Endothelial cell of umbilical vein (primary cell): ENCODE data around the gene SOX8. TPM values are rescaled to one million over a fixed set of nuclear protein-coding genes. Genes with fewer than 3 reads are reported as not detected.

Experiments used
- BruUV-seq: library from RNA; stranded (reverse); fragments of 400-500 nt; replicated peaks from 2 replicates; lab custom pipeline; 2021; lab: Mats Ljungman, UMichigan
- CTCF ChIA-PET: fragments of 300-600, 350-600 bp; sonication (Branson Sonifier 250); formaldehyde crosslinking; loops from one replicate; lab custom pipeline; 2021; ENCODE audit warnings: antibody characterized with exemption, inconsistent platforms; lab: Charles Lee
- POLR2A ChIA-PET: fragments of 300-600, 350-600 bp; sonication (Branson Sonifier 250); formaldehyde crosslinking; loops from one replicate; lab custom pipeline; 2021; ENCODE audit warnings: antibody characterized with exemption, inconsistent platforms; lab: Charles Lee
- DNase-seq: peaks from one replicate; pipeline ENCODE4 v3.0.0-alpha.2; 2011; ENCODE audit warnings: low read depth, low spot score
- FAIRE-seq: peaks from 2 replicates; lab custom pipeline; 2011; peaks lifted over from hg19 to GRCh38; lab: Jason Lieb, UNC
- H2AFZ ChIP-seq: 2 replicates; pipeline ENCODE4 v1.6.0; 2012; ENCODE audit warnings: low read depth, low read length, control low read depth, inconsistent platforms
- H3K27ac ChIP-seq: 2 replicates; pipeline ENCODE4 v1.5.1; 2011; ENCODE audit warnings: low read depth, mild to moderate bottlenecking, control low read depth, low read length, moderate library complexity; ENCODE audit not compliant: insufficient read depth
- H3K27me3 ChIP-seq, 2 experiments: 2 replicates each; pipeline versions ENCODE4 v1.6.0 to v1.6.1; 2011; ENCODE audit warnings: low read length in 2 of 2, mixed read lengths in 1 of 2; ENCODE audit not compliant: control insufficient read depth in 2 of 2, insufficient read depth in 2 of 2
- H3K36me3 ChIP-seq, 2 experiments: 2 replicates in 1 of 2; 3 replicates in 1 of 2; pipeline ENCODE4 v1.5.1; 2011; ENCODE audit warnings: low read length in 2 of 2, mild to moderate bottlenecking in 1 of 2, moderate library complexity in 1 of 2; ENCODE audit not compliant: control insufficient read depth in 2 of 2, insufficient read depth in 2 of 2; ENCODE audit errors: extremely low read depth in 1 of 2
- H3K4me1 ChIP-seq: 3 replicates; pipeline ENCODE4 v1.5.1; 2011; ENCODE audit warnings: mild to moderate bottlenecking, low read length; ENCODE audit not compliant: control insufficient read depth, insufficient read depth; ENCODE audit errors: extremely low read depth
- H3K4me2 ChIP-seq: 2 replicates; pipeline ENCODE4 v1.6.1; 2011; ENCODE audit warnings: low read length, control low read depth, mixed read lengths; ENCODE audit not compliant: insufficient read depth
- H3K4me3 ChIP-seq, 3 experiments: fragments of 200-600 bp in 1 of 3; sonication (generic), shearing (Covaris generic) in 1 of 3; replicated peaks in 1 of 3; 2 replicates each; pipeline ENCODE4 v1.5.1; 2011 to 2016; ENCODE audit warnings: control low read depth in 3 of 3, low read length in 3 of 3, mild to moderate bottlenecking in 2 of 3, inconsistent platforms in 1 of 3, low read depth in 1 of 3, moderate library complexity in 1 of 3; ENCODE audit not compliant: insufficient read depth in 1 of 3
- H3K79me2 ChIP-seq: 2 replicates; pipeline ENCODE4 v1.6.0; 2012; ENCODE audit warnings: low read length, inconsistent platforms; ENCODE audit not compliant: control insufficient read depth, insufficient read depth
- H3K9ac ChIP-seq: replicated peaks from 2 replicates; pipeline ENCODE3; 2011; ENCODE audit warnings: low read length, control low read depth; ENCODE audit not compliant: insufficient read depth; ENCODE audit errors: extremely low read depth
- H3K9me1 ChIP-seq: replicated peaks from 3 replicates; pipeline ENCODE4 v1.6.0; 2011; ENCODE audit warnings: mild to moderate bottlenecking, low read length; ENCODE audit not compliant: control insufficient read depth, insufficient read depth; ENCODE audit errors: extremely low read depth
- H3K9me3 ChIP-seq: replicated peaks from 2 replicates; pipeline ENCODE4 v1.5.1; 2012; ENCODE audit warnings: low read length, inconsistent platforms; ENCODE audit not compliant: control insufficient read depth, insufficient read depth
- H4K20me1 ChIP-seq: replicated peaks from 2 replicates; pipeline ENCODE3; 2011; ENCODE audit warnings: mild to moderate bottlenecking, low read length; ENCODE audit not compliant: control insufficient read depth, insufficient read depth; ENCODE audit errors: extremely low read depth
- CTCF ChIP-seq, 2 donors: IDR thresholded peaks; 1 replicate in 1 of 2; 2 replicates in 1 of 2; pipeline ENCODE4 v1.5.1; 2011; ENCODE audit warnings: low read length in 2 of 2, mild to moderate bottlenecking in 2 of 2, moderate library complexity in 2 of 2, control low read depth in 1 of 2, inconsistent platforms in 1 of 2, low read depth in 1 of 2; ENCODE audit not compliant: insufficient read depth in 1 of 2; ENCODE audit errors: extremely low read depth in 1 of 2
- EZH2 ChIP-seq: IDR thresholded peaks from 2 replicates; pipeline ENCODE4 v1.6.1; 2012; ENCODE audit warnings: borderline replicate concordance, low read depth, mild to moderate bottlenecking, moderate library complexity, low read length, inconsistent platforms; ENCODE audit not compliant: severe bottlenecking
- FOS ChIP-seq: IDR thresholded peaks from 2 replicates; pipeline ENCODE4 v1.6.1; 2011; ENCODE audit warnings: mild to moderate bottlenecking, low read length, moderate library complexity, borderline replicate concordance; ENCODE audit not compliant: insufficient read depth
- GATA2 ChIP-seq: IDR thresholded peaks from 2 replicates; pipeline ENCODE4 v1.7.0; 2011; ENCODE audit warnings: low read depth, mild to moderate bottlenecking, moderate library complexity, mixed read lengths, low read length; ENCODE audit not compliant: insufficient read length, insufficient read depth
- JUN ChIP-seq: IDR thresholded peaks from 2 replicates; pipeline ENCODE4 v1.6.1; 2011; ENCODE audit warnings: borderline replicate concordance, low read depth; ENCODE audit not compliant: insufficient read length, insufficient read depth
- MAX ChIP-seq: IDR thresholded peaks from 2 replicates; pipeline ENCODE4 v1.6.1; 2011; ENCODE audit not compliant: insufficient read depth, insufficient read length
- MYC ChIP-seq: IDR thresholded peaks from one replicate; pipeline ENCODE4 v1.6.1; 2011; ENCODE audit warnings: mild to moderate bottlenecking, low read depth, low read length
- POLR2A ChIP-seq: IDR thresholded peaks from 2 replicates; pipeline ENCODE4 v1.6.1; 2012; ENCODE audit warnings: low read depth, mild to moderate bottlenecking, control low read depth, low read length
- POLR2AphosphoS5 ChIP-seq: IDR thresholded peaks from 2 replicates; pipeline ENCODE4 v1.6.1; 2012; ENCODE audit warnings: low read depth, mild to moderate bottlenecking, control low read depth, low read length, moderate library complexity; ENCODE audit not compliant: insufficient read depth
- dilution Hi-C: fragments of 300-500 bp; cut with MboI; formaldehyde crosslinking; loops from one replicate; pipeline ENCODE4 v1.15.0; 2019; ENCODE audit warnings: low sequenced_read_pairs; ENCODE audit not compliant: extremely low pct_ligation_motif_present
- intact Hi-C: fragments of 100-400 bp; cut with micrococcal nuclease; formaldehyde crosslinking; loops from one replicate; pipeline ENCODE4 v1.10.0; 2022
- polyA plus RNA-seq, 4 experiments: library from polyadenylated mRNA; depleted of rRNA in 3 of 4; stranded (reverse) in 3 of 4; unstranded in 1 of 4; fragments of >200 nt; gene quantifications; 2 replicates each; pipeline versions ENCODE4 v1.2.1 to v1.2.3, GENCODE V29; 2011 to 2012; ENCODE audit warnings: missing spikeins in 1 of 4
- total RNA-seq: library from RNA; stranded (reverse); gene quantifications from 2 replicates; pipeline ENCODE4 v1.2.3, GENCODE V29; 2021

SOX8 gene
- total and polyA plus RNA-seq, 2 donors (not counting 3 experiments of a cell fraction or from before 2014, with no cell fraction given) = 0.52 to 0.53 TPM

- Histone ChIP-seq H3K9ac (no peak overlapping the region), H4K20me1 (no peaks in the 10 kb centered on the region), H3K4me2 (no peak overlapping the region), H3K9me1 (no peaks in the 10 kb centered on the region), H2AFZ (no peak overlapping the region), H3K27ac (no peak overlapping the region), H3K9me3 (no peaks in the 10 kb centered on the region), H3K36me3 (no peaks in the 10 kb centered on the region), H3K79me2 (no peaks in the 10 kb centered on the region), H3K27me3 (no peaks in the 10 kb centered on the region), H3K4me3 (no peak overlapping the region), H3K4me1 (peaks cover 15% of the 10 kb centered on the region)
- DNase-seq (no peak), FAIRE-seq (no peak)
- no peak for TF ChIP-seq POLR2A
- no peak for TF ChIP-seq EZH2
- TF ChIP-seq MYC = no peak
- TF ChIP-seq FOS = no peak
- TF ChIP-seq JUN = no peak
- TF ChIP-seq GATA2 = no peak
- no peak for TF ChIP-seq MAX
- TF ChIP-seq POLR2AphosphoS5 = no peak
- TF ChIP-seq CTCF (IDR thresholded peaks at IDR 0.05; ENCODE audit: extremely low read depth in 1 of 2, insufficient read depth in 1 of 2, low read depth in 1 of 2, low read length in 2 of 2) = no peak
- intact Hi-C loops = no loop called here
- CTCF ChIA-PET = interaction anchor here (0.6 kb wide), 1 partner anchor 80 kb away, joined by 3 read pairs; no protein-coding TSS in a partner anchor
- dilution Hi-C loops = no loop called here
- POLR2A ChIA-PET = no interaction called here
- BruUV-seq = no TSS peak
These were observed 12.9 kb upstream of the SOX8 start for GRCh38 chr16:968620-969019.
